SK-N-MC (cell line): ENCODE data around the gene CPSF2.
"Not testable (repeated sequence)": the region's sequence is repeated elsewhere in the genome, so short reads cannot be mapped to it uniquely, and the experiment has no call there.

Source experiments
- DNase-seq: peaks from one replicate; pipeline ENCODE4 v3.0.0-alpha.2; 2011; ENCODE audit warnings: low read depth, low spot score
- H3K27ac ChIP-seq: fragments of 200-600 bp; sonication (generic); 2 replicates; pipeline ENCODE4 v1.5.1; 2016; ENCODE audit warnings: mixed run types
- H3K36me3 ChIP-seq: fragments of 200-600 bp; sonication (generic); 2 replicates; pipeline ENCODE4 v1.6.1; 2017; ENCODE audit warnings: antibody characterized with exemption, low read length, mixed read lengths; ENCODE audit not compliant: insufficient read depth
- H3K4me3 ChIP-seq: fragments of 200-600 bp; sonication (generic); 2 replicates; pipeline ENCODE4 v1.5.1; 2016
- H3K9ac ChIP-seq: fragments of 200-600 bp; sonication (generic); 2 replicates; pipeline ENCODE4 v1.8.0; 2017; ENCODE audit warnings: mixed run types, mixed read lengths; ENCODE audit not compliant: insufficient read length
- H3K9me3 ChIP-seq: fragments of 200-600 bp; sonication (generic); 2 replicates; pipeline ENCODE4 v1.6.1; 2017; ENCODE audit warnings: low read depth, mild to moderate bottlenecking, antibody characterized with exemption, low read length, moderate library complexity, mixed read lengths
- EZH2 ChIP-seq: fragments of 200-600 bp; sonication (generic); IDR thresholded peaks from one replicate; pipeline ENCODE4 v1.6.1; 2017; ENCODE audit warnings: antibody characterized with exemption
- FOXP2 ChIP-seq: optimal IDR thresholded peaks from 2 replicates; pipeline ENCODE3; 2011; ENCODE audit warnings: mild to moderate bottlenecking, moderate library complexity; ENCODE audit not compliant: insufficient read depth; ENCODE audit errors: extremely low read length, control extremely low read depth
- POLR2AphosphoS5 ChIP-seq: IDR thresholded peaks from 2 replicates; pipeline ENCODE4 v1.6.1; 2012; ENCODE audit warnings: mild to moderate bottlenecking, low read depth, low read length, borderline replicate concordance

CPSF2 gene

GRCh38 chr14:92144708-92145107, 22.9 kb downstream of the CPSF2 start:
- peaks cover 77% of the 10 kb centered on the region for H3K36me3 ChIP-seq
- H3K4me3 ChIP-seq, result no peak overlapping the region
- TF ChIP-seq FOXP2 (no peak), POLR2AphosphoS5 (no peak), EZH2 (no peak)
- no peak overlapping the region for H3K27ac ChIP-seq
- no peak overlapping the region for H3K9ac ChIP-seq
- no peaks in the 10 kb centered on the region for H3K9me3 ChIP-seq
- DNase-seq, result no peak

DNA sequence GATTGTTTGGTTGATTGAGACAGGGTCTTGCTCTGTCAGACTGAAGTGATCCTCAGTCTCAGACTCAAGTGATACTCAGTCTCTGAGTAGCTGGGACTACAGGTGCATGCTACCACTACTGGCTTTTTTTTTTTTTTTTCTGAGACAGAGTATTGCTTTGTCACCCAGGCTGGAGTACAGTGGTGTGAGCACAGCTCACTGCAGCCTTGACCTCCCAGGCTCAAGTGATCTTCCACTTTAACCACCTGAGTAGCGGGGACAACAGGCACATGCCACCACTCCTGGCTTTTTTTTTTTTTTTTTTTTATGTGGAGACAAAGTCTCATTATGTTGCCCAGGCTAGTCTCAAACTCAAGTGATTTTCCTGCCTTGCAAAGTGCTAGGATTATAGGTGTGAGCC, 31.8 kb downstream of the CPSF2 start:
- Histone ChIP-seq H3K4me3 (no peak overlapping the region), H3K9me3 (no peaks in the 10 kb centered on the region), H3K36me3 (peaks cover 72% of the 10 kb centered on the region), H3K9ac (no peak overlapping the region), H3K27ac (no peak overlapping the region)
- DNase-seq, result no peak
- TF ChIP-seq EZH2 (no peak), POLR2AphosphoS5 (no peak), FOXP2 (no peak)

- H3K4me3 ChIP-seq, result no peak overlapping the region
- DNase-seq, result no peak
- no peak overlapping the region for H3K27ac ChIP-seq
- no peak for TF ChIP-seq POLR2AphosphoS5
- no peak for TF ChIP-seq EZH2
- TF ChIP-seq FOXP2, result no peak
- no peaks in the 10 kb centered on the region for H3K9me3 ChIP-seq
- H3K9ac ChIP-seq, result no peak overlapping the region
- H3K36me3 ChIP-seq, result peaks cover 74% of the 10 kb centered on the region
These were observed 32.6 kb downstream of the CPSF2 start for GRCh38 chr14:92154283-92154942.

DNA sequence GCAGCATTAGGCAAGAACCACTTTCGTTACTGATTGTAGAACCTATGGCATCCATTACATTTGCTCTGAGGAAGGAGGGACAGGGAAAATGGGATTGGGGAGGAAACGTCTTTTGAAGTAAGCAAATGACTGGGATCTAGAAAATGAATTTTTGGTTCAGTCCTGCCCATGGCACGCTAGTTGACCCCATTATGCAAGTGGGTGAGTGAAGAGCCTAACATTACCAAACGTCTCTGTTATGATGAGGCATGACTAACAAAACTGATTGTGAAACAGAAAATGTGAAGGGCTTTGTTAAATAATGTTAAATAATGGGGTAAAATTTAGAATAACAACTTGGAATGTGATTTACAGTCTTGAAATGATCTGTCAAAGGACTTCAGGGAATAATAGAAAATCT, 38.9 kb downstream of the CPSF2 start:
- no peak overlapping the region for H3K9ac ChIP-seq
- TF ChIP-seq POLR2AphosphoS5, result no peak
- no peak for TF ChIP-seq EZH2
- TF ChIP-seq FOXP2, result no peak
- no peak overlapping the region for H3K27ac ChIP-seq
- no peak for DNase-seq
- peaks cover 95% of the 10 kb centered on the region for H3K36me3 ChIP-seq
- H3K4me3 ChIP-seq, result no peak overlapping the region
- peaks cover 12% of the 10 kb centered on the region; the same call in 1 of the 2 replicates for H3K9me3 ChIP-seq

DNA sequence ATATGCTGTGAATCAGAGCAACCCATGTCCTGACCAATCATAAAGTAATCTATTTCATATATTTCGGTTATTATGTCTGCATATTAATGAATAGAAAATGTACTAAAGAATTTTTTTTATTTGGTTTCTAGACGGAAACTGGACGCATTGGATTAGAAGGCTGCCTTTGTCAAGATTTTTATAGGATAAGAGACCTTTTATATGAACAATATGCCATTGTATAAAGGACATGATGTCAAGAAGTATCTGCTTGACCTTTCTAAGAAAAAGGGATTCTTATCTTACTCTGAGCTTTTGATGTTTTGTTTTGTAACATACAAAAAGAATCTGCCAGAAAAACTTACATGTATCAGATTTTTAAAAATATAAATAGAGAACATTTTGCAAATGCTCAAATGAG, 39.8 kb downstream of the CPSF2 start:
- peaks cover 12% of the 10 kb centered on the region; the same call in 1 of the 2 replicates for H3K9me3 ChIP-seq
- H3K9ac ChIP-seq, result no peak overlapping the region
- peaks cover 94% of the 10 kb centered on the region for H3K36me3 ChIP-seq
- no peak for DNase-seq
- TF ChIP-seq EZH2, result no peak
- TF ChIP-seq FOXP2, result no peak
- no peak for TF ChIP-seq POLR2AphosphoS5
- no peak overlapping the region for H3K4me3 ChIP-seq
- H3K27ac ChIP-seq, result no peak overlapping the region

DNA sequence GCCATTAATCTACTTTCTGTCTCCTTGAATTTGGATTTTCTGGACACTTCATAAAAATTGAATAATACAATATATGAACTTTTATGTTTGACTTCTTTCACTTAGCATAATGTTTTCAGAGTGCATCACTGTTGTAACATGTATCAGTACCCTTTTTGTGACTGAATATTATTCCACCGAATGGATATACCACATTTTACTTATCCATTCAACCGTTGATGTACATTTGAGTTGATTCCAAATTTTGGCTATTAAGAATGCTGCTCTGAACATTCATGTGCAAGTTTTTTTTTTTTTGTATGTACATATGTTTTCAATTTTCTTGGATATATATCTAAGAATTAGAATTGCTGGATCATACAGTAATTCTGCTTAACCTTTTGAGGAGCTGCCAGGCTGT, 43.2 kb downstream of the CPSF2 start:
- TF ChIP-seq FOXP2, result no peak
- TF ChIP-seq POLR2AphosphoS5, result no peak
- no peak for TF ChIP-seq EZH2
- no peak overlapping the region for H3K4me3 ChIP-seq
- H3K9me3 ChIP-seq, result peaks cover 12% of the 10 kb centered on the region; the same call in 1 of the 2 replicates
- DNase-seq, result no peak
- peaks cover 65% of the 10 kb centered on the region for H3K36me3 ChIP-seq
- no peak overlapping the region for H3K27ac ChIP-seq
- H3K9ac ChIP-seq, result no peak overlapping the region

DNA sequence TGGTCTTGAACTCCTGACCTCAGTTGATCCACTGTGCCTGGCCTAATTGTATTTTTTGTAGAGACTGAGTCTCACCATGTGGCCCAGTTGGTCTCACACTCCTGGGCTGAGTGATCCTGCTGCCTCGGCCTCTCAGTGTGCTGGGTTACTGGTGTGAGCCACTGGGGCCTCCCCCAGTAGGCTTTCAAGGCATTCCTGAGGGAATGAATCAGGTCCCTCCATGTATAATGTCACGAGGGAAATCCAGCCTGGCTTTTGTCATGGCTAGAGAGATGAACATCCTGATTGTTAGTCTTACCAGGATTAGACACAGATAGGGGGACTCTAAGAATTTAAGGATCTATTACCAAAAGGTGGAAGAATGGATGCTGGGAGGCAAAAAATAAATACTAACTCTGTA, 51.9 kb downstream of the CPSF2 start:
- no peak for TF ChIP-seq FOXP2
- no peak for TF ChIP-seq POLR2AphosphoS5
- TF ChIP-seq EZH2, result no peak
- DNase-seq, result no peak
- H3K4me3 ChIP-seq, result no peak overlapping the region
- no peaks in the 10 kb centered on the region for H3K36me3 ChIP-seq
- no peaks in the 10 kb centered on the region for H3K9me3 ChIP-seq
- no peak overlapping the region for H3K27ac ChIP-seq
- H3K9ac ChIP-seq, result no peak overlapping the region

DNA sequence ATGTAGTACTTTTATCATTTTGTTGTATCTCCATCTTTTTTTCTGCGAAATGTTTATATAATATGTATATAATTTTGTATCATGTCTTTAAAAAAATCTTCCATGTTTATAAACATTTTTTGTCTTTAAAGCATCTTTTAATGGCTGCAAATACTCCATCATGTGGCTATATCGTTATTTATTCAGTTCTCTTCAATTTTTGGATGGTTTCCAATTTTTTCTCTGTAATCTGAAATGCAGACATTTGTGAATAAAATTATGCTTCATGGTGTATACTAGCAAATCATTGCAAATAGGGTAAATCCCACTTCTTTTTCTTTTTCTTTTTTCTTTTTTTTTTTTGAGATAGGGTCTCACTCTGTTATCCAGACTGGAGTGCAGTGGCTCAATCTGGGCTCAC, 54.0 kb downstream of the CPSF2 start:
- H3K9me3 ChIP-seq, result no peaks in the 10 kb centered on the region
- H3K27ac ChIP-seq, result no peak overlapping the region
- H3K36me3 ChIP-seq, result no peaks in the 10 kb centered on the region
- TF ChIP-seq EZH2, result no peak
- no peak overlapping the region for H3K4me3 ChIP-seq
- H3K9ac ChIP-seq, result no peak overlapping the region
- DNase-seq, result no peak

DNA sequence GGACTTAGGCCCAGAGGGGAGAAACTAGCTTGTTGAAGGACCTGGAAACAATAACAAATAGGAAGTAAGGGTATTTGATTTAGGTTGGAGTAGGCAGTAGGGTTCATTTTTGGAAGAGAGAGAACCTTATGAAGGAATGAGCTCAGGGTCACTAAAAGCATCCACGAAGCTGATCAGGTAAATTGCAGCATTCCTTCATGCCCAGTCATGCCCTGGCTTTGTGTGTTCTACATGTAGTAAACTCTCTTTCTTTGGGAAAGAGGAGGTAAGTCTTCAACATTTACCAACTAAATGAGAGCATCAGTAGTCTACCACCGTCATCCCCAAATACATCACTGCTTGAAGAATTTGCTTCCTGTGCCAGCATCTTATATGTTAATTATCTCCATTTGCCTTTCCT, 54.7 kb downstream of the CPSF2 start:
- Histone ChIP-seq H3K4me3 (no peak overlapping the region), H3K36me3 (no peaks in the 10 kb centered on the region), H3K9me3 (no peaks in the 10 kb centered on the region), H3K9ac (no peak overlapping the region), H3K27ac (no peak overlapping the region)
- TF ChIP-seq FOXP2 (no peak), POLR2AphosphoS5 (no peak), EZH2 (no peak)
- no peak for DNase-seq

DNA sequence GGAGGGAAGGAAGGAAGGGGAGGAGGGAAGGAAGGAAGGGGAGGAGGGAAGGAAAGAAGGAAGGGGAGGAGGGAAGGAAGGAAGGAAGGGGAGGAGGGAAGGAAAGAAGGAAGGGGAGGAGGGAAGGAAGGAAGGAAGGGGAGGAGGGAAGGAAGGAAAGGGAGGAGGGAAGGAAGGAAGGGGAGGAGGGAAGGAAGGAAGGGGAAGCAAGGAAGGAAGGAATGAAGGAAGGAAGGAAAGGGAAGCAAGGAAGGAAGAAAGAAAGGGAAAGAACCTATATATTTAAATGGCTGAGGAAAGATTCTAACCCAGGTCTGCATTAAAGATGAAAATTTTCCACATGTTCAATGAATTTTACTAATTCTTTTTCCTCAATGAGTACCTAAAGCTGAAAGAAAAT, 57.4 kb downstream of the CPSF2 start:
- not testable (repeated sequence) for H3K27ac ChIP-seq, H3K36me3 ChIP-seq, H3K4me3 ChIP-seq, H3K9ac ChIP-seq, DNase-seq, H3K9me3 ChIP-seq
